HG02938 (cell line): ENCODE measurements around the gene CCDC102A.
A peak's percentile ranks its signal among the peaks of the same experiment; 100 is the strongest.
"Not testable (repeated sequence)": the region's sequence is repeated elsewhere in the genome, so short reads cannot be mapped to it uniquely, and the experiment has no call there.

Experiments used
- ATAC-seq: cut with Tn5 transposase; IDR thresholded peaks from one replicate; pipeline ENCODE4 v1.9.1; 2021; ENCODE audit warnings: mild to moderate bottlenecking, moderate library complexity; ENCODE audit not compliant: unreplicated experiment

The CCDC102A gene

GRCh38 chr16:57536306-57537193 is at the start of gene CCDC102A:
CCDC102A (minus strand) TSS chr16:57536571; CDS start chr16:57529177, 7,394 bp downstream.
- peak; percentile 9 for ATAC-seq

- no peak for ATAC-seq
Observed at GRCh38 chr16:57585051-57585687, 48.8 kb upstream of the CCDC102A start.

DNA sequence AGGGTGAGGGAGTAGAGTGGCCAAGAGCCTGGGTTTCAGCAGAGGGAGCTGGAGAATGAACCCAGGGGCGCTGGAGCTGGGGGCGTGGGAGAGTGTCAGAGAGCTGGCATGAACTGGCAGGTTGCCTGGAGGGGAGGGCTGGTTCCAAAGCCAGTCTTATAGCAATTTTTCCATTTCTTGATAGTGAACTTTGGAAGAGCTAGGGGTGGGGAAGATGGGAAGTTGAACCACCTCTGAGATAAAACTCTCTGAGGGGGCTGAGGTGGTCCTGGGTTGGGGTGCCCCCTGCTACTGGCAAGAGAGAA is 42.9 kb upstream of the CCDC102A start:
- ATAC-seq, result no peak

GRCh38 chr16:57578521-57579360 is 42.4 kb upstream of the CCDC102A start:
- ATAC-seq, result no peak

- no peak for ATAC-seq
Observed at GRCh38 chr16:57577691-57578224, 41.4 kb upstream of the CCDC102A start.

DNA sequence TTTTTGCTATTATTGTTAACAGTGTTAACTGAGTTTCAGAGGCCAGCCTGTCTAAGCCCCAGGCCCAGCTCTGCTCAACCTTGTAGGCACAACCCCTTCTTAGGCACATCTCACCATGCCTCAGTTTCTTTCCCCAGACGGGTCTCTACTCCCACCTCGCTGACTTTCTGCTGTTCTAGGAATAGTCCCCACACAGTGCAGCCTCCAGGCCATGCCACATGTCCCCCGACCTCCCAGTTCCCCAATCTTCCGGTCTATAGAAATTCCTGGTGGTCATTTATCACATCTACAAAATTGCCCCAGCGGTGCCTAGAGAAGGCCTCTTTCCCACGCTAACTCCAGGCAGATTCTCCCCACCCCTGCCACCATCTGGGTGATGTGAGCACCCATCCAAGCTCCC is 40.8 kb upstream of the CCDC102A start:
- no peak for ATAC-seq

DNA sequence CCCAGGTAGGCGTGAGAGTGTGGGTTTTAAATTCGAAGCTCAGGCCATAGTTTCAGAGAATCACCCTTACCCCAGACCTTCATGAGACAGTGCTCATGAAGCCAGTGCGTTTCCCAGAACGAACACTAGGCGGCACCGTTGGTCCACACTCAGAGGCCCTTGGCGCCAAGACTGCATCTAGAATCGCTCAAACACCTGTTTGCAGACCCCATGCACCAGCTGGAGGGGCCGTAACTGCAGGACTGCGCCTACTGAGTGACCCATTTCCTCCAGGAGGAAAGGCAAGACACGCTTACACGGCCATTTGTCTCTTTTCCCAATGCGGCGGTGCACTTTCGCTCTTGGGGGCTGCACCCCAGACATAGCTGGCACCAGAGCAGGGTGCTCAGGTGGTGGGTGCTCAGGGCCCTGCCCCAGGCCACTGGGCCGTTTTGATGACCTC is 40.1 kb upstream of the CCDC102A start:
- ATAC-seq, result peak; percentile 47

DNA sequence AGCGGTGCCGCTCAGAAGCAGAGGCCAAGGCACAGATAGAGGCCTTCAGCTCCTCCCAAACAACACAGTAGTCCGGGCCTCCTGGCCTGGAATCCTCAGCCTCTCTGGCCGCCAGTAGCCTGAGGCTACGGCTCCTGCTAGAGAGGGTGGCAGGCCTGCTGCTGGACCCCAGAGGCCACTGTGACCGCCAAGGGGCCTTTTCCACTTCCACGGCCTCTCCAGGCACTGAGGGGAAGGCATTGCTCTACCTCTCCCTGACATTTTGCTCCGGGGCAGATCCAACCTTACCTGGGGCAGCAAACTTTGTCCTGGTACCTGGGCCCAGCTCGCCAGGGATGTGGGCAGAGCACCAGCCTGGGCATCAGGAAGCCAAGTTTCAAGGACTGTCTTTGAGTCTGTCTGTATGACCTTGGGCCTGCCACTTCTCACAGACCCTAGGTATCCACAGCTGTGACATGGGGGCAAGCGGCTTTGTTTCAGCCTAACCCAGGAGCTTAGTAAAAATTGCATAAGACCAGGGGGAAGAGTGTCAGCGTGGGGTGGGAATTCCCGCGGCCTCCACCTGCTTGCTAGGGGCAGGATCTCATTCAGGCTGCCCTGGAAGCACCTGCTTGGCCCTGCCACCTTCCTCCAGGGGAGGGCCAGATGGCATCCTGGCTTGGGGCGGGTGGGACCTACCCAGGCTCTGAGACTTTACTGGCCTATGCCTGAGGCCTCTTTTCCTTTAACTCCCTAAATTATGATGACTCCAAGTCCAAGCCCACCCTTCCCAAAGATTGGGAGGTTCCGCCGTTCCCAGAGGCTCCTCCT is 39.3 kb upstream of the CCDC102A start:
- ATAC-seq, result no peak

- ATAC-seq, result no peak
Observed at GRCh38 chr16:57574646-57575467, 38.5 kb upstream of the CCDC102A start.

DNA sequence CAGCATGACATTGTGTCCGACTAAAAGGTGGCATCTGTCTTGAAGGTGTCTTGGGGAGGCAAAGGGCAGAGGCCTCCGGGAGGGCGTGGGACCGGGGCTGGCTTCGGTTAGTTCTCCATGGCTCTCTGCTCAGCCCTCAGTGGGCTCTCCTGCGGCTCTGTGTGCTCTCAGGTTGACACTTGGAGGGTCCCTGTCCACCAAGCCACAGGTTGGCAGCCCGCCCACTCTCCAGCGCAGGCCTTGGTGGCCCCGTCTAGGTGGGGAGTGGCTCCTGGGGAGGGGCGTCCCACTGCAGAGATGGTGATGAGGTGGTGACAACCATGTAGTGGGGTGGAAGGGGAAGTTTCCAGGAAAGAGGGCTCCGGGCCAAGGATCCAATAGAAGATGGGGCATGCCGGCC is 37.7 kb upstream of the CCDC102A start:
- no peak for ATAC-seq

DNA sequence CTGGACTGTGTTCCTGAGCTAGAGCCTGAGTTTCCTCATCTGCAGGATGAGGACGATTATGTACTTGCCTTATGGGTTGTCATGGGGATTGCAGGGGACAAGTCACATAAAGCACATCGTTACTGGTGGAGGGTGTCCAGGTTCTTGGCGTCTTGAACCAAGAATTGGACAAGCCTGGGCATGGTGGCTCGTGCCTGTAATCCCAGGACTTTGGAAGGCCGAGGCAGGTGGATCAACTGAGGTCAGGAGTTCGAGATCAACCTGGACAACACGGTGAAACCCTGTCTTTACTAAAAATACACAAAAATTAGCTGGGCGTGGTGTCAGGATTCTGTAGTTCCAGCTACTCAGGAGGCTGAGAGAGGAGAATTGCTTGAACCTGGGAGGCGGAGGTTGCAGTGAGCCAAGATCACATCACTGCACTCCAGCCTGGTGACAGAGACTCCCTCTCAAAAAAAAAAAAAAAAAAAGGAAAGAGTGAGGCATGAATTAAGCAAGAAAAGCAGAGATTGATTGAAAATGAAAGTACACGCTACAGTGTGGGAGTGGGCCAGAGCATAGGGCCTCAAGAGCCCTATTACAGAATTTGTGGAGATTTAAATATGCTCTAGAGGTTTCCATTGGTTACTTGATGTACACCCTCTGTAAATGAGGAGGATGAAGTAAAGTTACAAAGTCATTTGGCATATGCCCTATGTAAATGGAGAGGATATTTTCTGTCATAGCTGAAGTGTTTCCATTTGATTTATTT is 36.8 kb upstream of the CCDC102A start:
- no peak for ATAC-seq

- no peak for ATAC-seq
Observed at GRCh38 chr16:57571098-57571497, 34.7 kb upstream of the CCDC102A start.

GRCh38 chr16:57570301-57571070 is 34.1 kb upstream of the CCDC102A start:
- no peak for ATAC-seq

DNA sequence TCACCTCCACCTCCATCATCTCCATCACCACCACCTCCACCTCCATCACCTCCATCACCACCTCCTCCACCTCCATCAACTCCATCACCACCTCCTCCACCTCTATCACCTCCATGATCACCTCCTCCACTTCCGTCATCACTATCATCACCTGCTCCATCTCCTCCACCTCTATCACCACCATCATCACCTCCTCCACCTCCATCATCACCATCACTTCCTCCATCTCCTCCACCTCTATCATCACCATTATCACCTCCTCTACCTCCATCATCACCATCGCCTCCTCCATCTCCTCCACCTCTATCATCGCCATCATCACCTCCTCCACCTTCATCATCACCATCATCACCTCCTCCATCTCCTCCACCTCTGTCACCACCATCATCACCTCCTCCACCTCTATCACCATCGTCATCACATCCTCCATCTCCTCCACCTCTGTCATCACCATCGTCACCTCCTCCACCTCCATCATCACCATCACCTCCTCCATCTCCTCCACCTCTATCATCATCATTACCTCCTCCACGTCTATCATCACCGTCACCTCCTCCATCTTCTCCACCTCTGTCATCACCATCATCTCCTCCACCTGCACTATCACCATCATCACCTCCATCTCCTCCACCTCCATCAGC is 33.1 kb upstream of the CCDC102A start:
- no peak for ATAC-seq

GRCh38 chr16:57568772-57569171 is 32.4 kb upstream of the CCDC102A start:
- ATAC-seq, result not testable (repeated sequence)

GRCh38 chr16:57568173-57568678 is 31.9 kb upstream of the CCDC102A start:
- ATAC-seq, result no peak

GRCh38 chr16:57567691-57568090 is 31.3 kb upstream of the CCDC102A start:
- ATAC-seq, result no peak
